HG02870 (cell line): ENCODE measurements around the gene C14orf119.

Experiments used
- ATAC-seq: cut with Tn5 transposase; IDR thresholded peaks from one replicate; pipeline ENCODE4 v1.9.1; 2021; ENCODE audit warnings: mild to moderate bottlenecking, moderate library complexity; ENCODE audit not compliant: unreplicated experiment

Gene C14orf119

DNA sequence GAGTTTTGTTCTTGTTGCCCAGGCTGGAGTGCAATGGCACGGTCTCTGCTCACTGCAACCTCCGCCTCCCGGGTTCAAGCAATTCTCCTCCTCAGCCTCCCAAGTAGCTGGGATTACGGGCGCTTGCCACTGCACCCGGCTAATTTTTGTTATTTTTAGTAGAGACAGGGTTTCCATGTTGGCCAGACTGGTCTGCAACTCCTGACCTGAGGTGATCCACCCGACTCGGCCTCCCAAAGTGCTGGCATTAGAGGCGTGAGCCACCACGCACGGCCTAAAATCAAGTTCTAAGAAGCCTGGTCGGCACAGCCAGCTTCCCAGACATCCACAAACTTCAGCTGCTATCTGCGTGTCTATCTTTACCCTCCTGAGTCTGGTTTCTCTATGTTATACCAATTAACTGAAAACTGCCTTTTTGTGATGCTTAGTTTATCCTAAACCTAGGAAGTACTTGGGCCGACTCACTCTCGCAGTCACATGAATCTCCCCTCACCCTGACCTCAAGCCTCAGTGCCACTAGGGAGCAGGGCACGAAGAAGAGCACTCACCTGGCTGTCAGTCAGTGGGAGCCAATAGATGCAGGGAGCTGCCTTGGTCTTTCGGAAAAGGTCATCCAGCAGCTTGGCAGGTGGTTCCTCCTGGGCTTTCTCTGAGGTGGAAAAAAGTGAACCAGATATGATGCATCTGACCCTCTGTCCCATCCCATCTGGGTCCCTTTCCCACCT is 34.6 kb upstream of the C14orf119 start:
- no peak for ATAC-seq

DNA sequence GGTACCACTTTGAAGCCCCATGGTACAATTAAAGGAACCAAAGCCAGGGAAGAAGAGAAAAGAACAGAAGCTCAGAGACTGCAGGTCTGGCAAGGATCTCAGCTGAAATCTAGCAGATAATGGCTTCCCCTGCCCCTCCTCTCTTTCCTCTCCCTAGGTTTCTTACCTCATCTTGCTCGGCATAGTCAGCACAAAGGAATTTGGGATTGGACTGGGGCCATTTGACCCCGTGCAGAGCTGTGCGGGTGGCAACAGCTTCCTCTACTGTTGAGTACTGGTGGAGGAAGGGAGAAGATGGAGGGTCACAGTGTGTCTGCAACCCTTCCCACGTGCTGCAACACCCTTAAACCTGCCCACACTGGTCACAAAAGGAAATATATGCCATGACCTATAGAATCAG is 33.3 kb upstream of the C14orf119 start:
- ATAC-seq, result no peak

DNA sequence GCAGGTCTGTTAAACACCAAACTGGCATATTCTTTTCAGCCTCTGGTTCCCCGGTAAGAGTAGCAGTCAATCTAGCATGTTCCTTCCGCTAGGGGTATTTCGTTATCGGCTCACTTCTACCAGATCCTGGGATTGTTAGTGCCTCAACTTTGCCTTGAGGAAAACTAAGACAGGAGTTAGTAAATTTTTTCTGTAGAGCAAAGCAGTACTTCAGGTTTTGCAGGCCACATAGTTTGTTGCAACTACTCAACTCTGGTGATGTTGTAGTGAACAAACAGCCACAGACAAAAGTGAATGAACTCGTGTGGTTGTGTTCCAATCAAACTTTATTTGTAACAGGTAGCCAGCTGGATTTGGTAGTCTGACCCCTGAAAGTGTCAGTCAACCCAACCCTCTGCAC is 31.7 kb upstream of the C14orf119 start:
- ATAC-seq, result no peak

DNA sequence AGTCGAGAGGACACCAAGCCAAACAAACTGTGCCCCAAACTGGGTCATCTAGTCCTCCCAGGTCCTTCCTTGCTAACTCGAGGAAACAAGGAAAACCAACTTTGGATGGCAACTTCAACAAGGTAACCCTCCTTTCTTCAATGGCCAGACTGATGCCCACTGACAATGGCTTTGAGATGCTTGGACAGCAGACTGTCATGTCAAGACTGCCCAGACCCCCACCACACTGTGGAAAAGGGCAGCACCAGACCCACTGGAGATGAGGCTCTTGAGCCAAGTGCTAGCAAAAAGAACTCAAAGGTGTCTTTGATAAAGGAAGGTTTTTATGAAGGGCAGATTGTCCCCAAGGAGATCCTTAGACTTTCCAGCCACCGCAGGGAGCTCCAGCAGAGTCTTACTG is 28.9 kb upstream of the C14orf119 start:
- ATAC-seq, result no peak

- no peak for ATAC-seq
Measured at GRCh38 chr14:23066855-23067744, 28.2 kb upstream of the C14orf119 start.

DNA sequence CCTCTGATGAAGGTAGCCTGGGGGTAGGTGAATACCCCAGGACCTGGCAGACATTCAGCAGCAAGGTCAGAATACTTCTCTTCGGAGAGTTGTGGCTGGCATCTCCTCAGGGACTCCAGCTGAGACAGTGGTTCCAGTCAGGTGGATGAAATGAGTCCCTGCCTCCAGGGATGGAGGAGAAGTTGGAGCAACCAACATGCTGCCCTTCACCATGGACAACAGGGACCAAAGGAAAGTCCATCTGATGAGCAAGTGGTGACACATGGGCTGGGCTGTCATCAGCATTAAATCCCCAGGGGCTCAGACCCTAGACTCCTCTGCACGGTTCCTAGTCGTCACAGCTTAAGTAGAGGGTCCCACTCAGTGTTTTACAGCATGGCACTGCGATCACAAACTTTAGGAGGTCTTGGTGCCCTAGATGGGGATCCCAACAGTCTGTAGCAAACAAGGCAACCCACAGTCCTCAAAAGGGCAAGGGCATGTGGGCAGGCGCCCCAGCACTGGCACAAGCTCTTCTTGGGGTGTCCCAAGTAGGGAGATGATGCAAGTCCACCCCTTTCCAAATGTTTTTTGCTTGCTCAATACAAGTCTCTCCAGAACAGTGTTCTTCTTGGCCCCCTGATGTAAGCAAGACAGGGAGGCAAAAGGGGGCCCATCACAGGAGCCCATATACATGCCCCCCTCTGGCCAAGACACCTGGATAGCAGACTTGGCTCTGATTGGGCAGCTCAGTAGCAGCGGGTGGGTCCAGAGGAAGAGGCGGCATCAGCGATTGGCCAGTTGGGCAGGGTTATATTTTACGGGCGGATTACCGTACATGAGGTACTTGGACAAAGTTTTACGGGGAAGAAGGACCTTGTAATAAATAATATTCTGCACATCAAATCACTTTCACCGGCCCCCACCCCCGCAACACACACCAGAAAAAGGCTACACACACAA is 27.2 kb upstream of the C14orf119 start:
- ATAC-seq, result no peak

DNA sequence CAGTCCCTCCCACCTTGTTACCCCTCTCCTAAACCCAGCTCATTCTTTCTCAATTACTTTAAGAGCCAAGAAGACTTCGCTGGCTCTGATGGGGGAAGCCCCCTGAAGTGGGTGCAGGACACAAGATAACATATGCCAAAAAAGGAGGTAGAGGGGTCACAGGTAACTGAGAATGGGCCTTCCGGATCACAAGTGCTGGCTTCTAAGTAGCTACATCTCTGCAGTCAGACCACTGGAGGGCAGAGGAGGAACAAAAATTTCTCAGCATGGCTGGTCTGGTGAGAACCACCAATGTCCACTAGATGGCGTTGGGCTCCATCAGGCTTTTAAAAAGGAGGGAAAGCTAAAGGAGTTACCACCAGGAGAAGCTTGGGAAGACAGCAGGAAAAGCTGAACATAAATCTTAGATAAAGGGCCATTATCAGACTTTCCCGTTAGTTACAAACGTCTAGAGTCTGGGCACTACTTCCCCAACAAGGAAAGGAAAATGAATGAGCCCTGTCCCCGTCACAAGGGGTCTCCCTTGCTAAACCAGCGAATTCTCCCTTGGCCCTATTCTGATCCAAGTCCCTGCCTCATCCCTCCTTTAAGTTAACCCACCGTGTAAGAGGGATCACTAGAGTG is 26.4 kb upstream of the C14orf119 start:
- ATAC-seq, result peak; percentile 47

DNA sequence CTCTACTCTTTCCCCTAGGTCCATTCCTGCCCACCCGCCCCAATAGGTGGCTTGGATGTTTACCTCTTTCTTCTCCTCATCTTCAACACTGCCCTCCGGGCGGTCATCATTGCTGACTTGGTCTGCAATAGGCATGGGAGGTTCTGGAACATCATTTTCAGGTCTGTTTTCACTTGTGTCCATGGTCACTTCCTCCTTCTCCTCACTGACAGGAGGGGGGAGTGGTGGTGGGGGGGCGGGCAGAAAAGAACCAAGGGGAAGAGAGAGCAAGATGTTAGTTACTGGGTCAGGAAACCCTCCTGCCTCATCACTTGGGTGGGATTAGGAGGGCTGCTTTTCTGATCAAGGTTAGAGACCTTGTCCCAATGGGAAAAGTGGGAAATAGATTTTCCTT is 25.9 kb upstream of the C14orf119 start:
- ATAC-seq, result no peak

DNA sequence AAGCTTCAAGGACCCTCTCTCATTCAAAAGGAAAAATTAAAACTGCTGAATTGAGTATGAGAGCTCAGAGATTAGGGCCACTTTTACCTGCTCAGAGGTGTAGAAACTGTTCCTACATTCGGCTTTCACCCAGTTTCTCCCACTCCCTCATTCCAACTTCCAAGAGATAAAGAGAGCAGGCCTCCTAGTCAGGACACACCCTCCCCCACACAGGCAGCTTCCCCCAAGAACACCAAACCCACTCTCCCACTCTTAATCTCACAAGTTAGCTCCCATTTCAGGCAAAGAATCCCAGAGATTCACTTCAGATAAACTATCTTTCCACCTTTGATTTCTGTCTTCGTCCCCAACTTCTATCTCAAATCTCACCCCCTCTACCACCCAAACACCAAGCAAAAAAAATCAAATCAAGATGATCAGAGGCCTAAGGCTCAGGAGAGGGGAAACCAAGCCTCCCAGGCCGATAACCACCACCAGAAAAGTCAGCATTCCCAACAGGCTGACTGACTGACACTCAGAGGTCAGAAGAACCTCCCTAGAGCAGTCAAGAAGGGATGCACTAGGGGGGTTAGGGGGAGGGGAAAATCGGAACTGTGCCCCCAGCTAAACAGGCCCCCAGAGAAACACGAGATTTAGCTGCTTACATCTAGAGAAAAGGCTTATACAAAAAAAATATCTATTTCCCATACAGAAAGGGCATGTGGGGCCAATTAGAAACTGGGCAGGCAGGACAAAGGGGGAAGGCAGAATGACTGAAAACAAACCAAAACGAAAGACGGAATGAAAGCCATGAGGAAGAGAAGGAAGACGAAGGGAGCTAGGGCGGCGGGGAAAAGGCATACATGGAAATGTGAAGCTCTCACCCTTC is 24.8 kb upstream of the C14orf119 start:
- ATAC-seq, result no peak

- ATAC-seq, result peak; percentile 85
Measured at GRCh38 chr14:23071244-23071920, 23.9 kb upstream of the C14orf119 start.

- no peak for ATAC-seq
Measured at GRCh38 chr14:23071921-23072539, 23.3 kb upstream of the C14orf119 start.

GRCh38 chr14:23074906-23075305 is 20.4 kb upstream of the C14orf119 start:
- no peak for ATAC-seq

DNA sequence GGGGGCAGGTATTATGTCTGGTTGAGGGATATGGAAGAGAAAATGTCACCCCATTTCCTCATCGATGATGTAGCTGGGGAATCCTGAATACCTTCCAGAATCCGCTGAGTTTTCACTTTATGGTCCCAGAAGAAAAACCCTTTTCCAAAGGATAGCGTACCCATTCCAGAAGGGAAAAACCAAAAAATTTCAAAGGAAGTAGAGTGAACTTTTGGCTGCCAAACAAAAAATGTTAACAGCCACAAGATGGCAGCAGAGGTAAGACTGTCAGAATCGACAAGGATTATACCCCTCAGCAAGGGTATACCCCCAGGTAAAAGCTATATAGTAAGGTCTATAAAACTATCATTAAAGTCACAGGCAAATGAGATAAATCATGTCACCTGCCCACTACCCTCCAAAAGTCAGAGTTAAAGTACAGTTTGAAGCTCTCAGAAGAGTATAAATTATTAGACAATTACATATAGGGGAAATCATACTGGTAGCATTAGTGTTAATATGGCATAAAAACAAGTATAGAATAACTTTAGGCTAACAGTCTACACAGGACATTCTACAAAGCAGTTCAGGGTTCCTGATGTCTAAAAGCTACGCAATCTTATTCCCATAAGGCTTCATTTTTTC is 18.4 kb upstream of the C14orf119 start:
- no peak for ATAC-seq

- no peak for ATAC-seq
Measured at GRCh38 chr14:23077962-23078361, 17.3 kb upstream of the C14orf119 start.

DNA sequence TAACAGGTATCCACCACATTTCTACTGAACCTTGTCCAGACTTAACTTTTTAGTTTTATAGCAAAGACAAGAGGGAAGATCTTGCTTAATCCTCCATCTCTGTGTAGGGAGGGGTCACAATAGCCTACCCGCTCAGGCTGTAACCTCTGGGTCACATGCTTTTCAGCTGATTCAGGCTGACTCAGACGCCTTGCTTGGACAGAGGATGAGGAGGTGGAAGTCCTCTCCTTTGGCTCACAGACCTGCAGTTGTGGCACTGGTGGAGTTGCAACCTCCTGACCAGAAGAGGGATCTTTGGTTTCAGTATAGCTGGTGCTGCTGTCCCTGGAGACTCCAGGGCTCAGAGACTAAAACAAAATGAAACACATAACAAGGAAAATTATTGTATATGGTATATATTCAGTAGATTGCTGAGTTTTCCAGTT is 16.6 kb upstream of the C14orf119 start:
- no peak for ATAC-seq

GRCh38 chr14:23079716-23080115 is 15.6 kb upstream of the C14orf119 start:
- no peak for ATAC-seq

DNA sequence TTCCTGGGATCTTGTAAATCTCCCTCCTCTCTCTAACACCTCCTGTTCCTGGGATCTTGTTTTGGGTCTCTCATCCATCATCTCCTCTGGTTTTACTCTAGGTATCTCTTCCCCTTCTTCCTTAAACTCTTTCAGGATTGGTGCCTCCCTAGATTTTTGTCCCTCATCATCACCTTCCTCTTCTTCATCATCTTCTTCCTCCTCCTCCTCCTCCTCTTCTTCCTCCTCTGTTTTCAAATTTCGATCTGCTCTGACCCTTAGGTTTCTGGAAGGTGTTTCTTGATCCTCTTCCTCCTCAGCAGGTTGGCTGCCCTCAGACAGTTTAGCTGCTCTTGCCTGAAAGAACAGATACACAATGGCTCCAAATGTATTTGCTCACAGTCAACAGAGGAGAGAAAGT is 14.8 kb upstream of the C14orf119 start:
- no peak for ATAC-seq

- no peak for ATAC-seq
Measured at GRCh38 chr14:23085458-23085857, 9.8 kb upstream of the C14orf119 start.
